Activated CD8-positive, alpha-beta memory T cell treated with anti-CD3 and anti-CD28 coated beads, Interleukin-2, amount 50 U/mL, for 1 hour (primary cell): ENCODE data around the gene PARP4.
"Not testable (repeated sequence)": the region's sequence is repeated elsewhere in the genome, so short reads cannot be mapped to it uniquely, and the experiment has no call there.

Experiments used
- DNase-seq: peaks from one replicate; pipeline ENCODE4 v3.0.0-alpha.2; 2020; ENCODE audit errors: extremely low read depth

PARP4 gene

GRCh38 chr13:24512197-24512907 lies at the start of gene PARP4:
Gene PARP4 (minus strand): TSS chr13:24512778. CDS start chr13:24503776, 9,002 bp downstream.
- DNase-seq: no peak

- not testable (repeated sequence) for DNase-seq
Measured at GRCh38 chr13:24560579-24561187, 48.1 kb upstream of the PARP4 start.

- not testable (repeated sequence) for DNase-seq
Measured at GRCh38 chr13:24559431-24560218, 47.0 kb upstream of the PARP4 start.

GRCh38 chr13:24557081-24557480 lies 44.5 kb upstream of the PARP4 start:
- DNase-seq: no peak

- DNase-seq: not testable (repeated sequence)
Measured at GRCh38 chr13:24553892-24554291, 41.3 kb upstream of the PARP4 start.

- DNase-seq: not testable (repeated sequence)
Measured at GRCh38 chr13:24541476-24542352, 29.1 kb upstream of the PARP4 start.

GRCh38 chr13:24541127-24541475 lies 28.5 kb upstream of the PARP4 start:
- DNase-seq: no peak

- no peak for DNase-seq
Measured at GRCh38 chr13:24540236-24541126, 27.9 kb upstream of the PARP4 start.

- no peak for DNase-seq
Measured at GRCh38 chr13:24539500-24540165, 27.1 kb upstream of the PARP4 start.

- DNase-seq: no peak
Measured at GRCh38 chr13:24529478-24529877, 16.9 kb upstream of the PARP4 start.

- DNase-seq: no peak
Measured at GRCh38 chr13:24528816-24529398, 16.3 kb upstream of the PARP4 start.

- DNase-seq: no peak
Measured at GRCh38 chr13:24527266-24527775, 14.7 kb upstream of the PARP4 start.

GRCh38 chr13:24520733-24521132 lies 8.2 kb upstream of the PARP4 start:
- DNase-seq: no peak

GRCh38 chr13:24516919-24517318 lies 4.3 kb upstream of the PARP4 start:
- no peak for DNase-seq

- DNase-seq: no peak
Measured at GRCh38 chr13:24512908-24513213, 283 bp upstream of the PARP4 start.

- no peak for DNase-seq
Measured at GRCh38 chr13:24511816-24512196, 772 bp downstream of the PARP4 start.

GRCh38 chr13:24511019-24511815 lies 1.4 kb downstream of the PARP4 start:
- DNase-seq: no peak

- no peak for DNase-seq
Measured at GRCh38 chr13:24506698-24507335, 5.8 kb downstream of the PARP4 start.
